Osteoblast (primary cell): ENCODE data around the gene NXPH4. TPM values are rescaled to one million over a fixed set of nuclear protein-coding genes. Genes with fewer than 3 reads are reported as not detected.
A peak's percentile ranks its signal among the peaks of the same experiment; 100 is the strongest.

ENCODE experiments used
- DNase-seq: peaks from one replicate; pipeline ENCODE4 v3.0.0; 2011; ENCODE audit warnings: low spot score, mixed read lengths; ENCODE audit not compliant: insufficient read length; ENCODE audit errors: missing footprints
- H2AFZ ChIP-seq: 2 replicates; pipeline ENCODE4 v1.6.0; 2011; ENCODE audit warnings: mild to moderate bottlenecking, low read length
- H3K27ac ChIP-seq: 2 replicates; pipeline ENCODE4 v1.5.1; 2011; ENCODE audit warnings: mild to moderate bottlenecking, low read depth, low read length, moderate library complexity
- H3K27me3 ChIP-seq: 2 replicates; pipeline ENCODE4 v1.6.0; 2012; ENCODE audit warnings: mild to moderate bottlenecking, control low read depth, inconsistent platforms, low read length, moderate library complexity; ENCODE audit not compliant: insufficient read depth
- H3K36me3 ChIP-seq: 2 replicates; pipeline ENCODE4 v1.5.1; 2011; ENCODE audit warnings: mild to moderate bottlenecking, low read length, control low read depth, moderate library complexity; ENCODE audit not compliant: insufficient read depth
- H3K4me1 ChIP-seq: 2 replicates; pipeline ENCODE4 v1.5.1; 2011; ENCODE audit warnings: mild to moderate bottlenecking, low read length, control low read depth, moderate library complexity; ENCODE audit not compliant: insufficient read depth
- H3K4me2 ChIP-seq: 2 replicates; pipeline ENCODE4 v1.6.0; 2011; ENCODE audit warnings: mild to moderate bottlenecking, low read length; ENCODE audit not compliant: insufficient read depth
- H3K4me3 ChIP-seq: fragments of 200-600 bp; sonication (generic); 3 replicates; pipeline ENCODE4 v1.5.1; 2012; ENCODE audit warnings: mild to moderate bottlenecking, low read length, inconsistent platforms; ENCODE audit not compliant: insufficient read depth
- H3K79me2 ChIP-seq: 2 replicates; pipeline ENCODE4 v1.6.0; 2012; ENCODE audit warnings: mild to moderate bottlenecking, low read length, control low read depth, inconsistent platforms; ENCODE audit not compliant: insufficient read depth
- H3K9me3 ChIP-seq: 2 replicates; pipeline ENCODE4 v1.5.1; 2011; ENCODE audit warnings: low read depth, low read length, control low read depth
- H4K20me1 ChIP-seq: 2 replicates; pipeline ENCODE4 v1.6.0; 2012; ENCODE audit warnings: mild to moderate bottlenecking, low read length, control low read depth; ENCODE audit not compliant: insufficient read depth
- total RNA-seq: library from RNA; depleted of rRNA; stranded (reverse); fragments of >200 nt; gene quantifications from 2 replicates; pipeline ENCODE4 v1.2.3, GENCODE V29; 2012
- TF ChIP-seq, protein P1 (sequence below): IDR thresholded peaks from 2 replicates; pipeline ENCODE4 v1.5.1; 2011; ENCODE audit warnings: mild to moderate bottlenecking, low read depth, low read length, moderate library complexity; ENCODE audit errors: extremely low read depth

Gene NXPH4
- total RNA-seq, 1 donor: 1.1 TPM

DNA sequence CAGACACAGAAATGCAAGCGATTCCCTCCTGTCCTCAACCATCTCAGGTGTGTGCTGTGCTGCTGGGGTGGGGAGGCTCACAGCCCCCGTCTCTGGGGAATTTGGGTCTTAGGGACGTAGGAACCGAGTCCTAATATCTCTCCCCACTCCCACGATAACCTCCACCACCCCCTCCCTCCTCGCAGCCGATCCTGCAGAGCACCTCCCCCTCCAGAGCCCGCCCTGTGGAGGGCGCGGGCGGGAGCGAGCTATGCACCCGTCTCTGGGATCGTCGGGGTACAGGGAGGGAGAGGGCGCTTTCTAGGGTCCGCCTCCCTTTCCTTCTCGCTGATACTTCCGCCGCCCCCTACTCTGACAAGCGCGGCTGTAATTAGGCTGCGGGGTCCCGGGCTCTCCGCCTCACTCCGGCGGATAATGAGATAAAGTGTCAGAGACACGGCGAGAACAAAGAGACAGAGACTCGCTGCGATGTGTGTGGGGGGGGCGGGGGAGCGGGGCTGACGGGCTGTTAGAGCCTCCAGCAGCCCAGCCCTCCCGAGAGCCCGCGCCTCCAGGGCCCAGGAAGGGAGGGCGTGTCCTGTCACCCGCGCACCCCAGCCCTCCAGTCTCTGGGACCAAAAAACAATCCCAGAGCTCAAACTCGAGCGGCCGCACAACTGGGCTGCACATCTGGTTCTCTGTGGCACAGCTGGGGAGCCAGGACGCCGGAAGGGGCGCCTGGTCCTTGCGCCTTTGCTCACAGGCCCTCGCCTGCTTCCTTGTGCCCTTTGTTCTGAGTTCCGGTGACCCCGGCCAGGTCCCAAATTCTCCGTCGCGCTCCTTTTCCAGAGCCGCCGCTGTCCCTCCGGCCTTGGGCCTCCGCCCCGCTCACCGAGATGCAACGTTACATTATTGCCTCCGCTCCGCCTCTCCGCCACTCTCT, 21.6 kb downstream of the NXPH4 start:
- Histone ChIP-seq H2AFZ (no peak overlapping the region), H3K4me2 (peak overlapping the region; percentile 93), H4K20me1 (peaks cover 19% of the 10 kb centered on the region), H3K4me3 (peak overlapping the region; percentile 79), H3K9me3 (no peaks in the 10 kb centered on the region), H3K27me3 (peaks cover 39% of the 10 kb centered on the region), H3K36me3 (peaks cover 17% of the 10 kb centered on the region), H3K4me1 (peaks cover 44% of the 10 kb centered on the region), H3K79me2 (peaks cover 4% of the 10 kb centered on the region), H3K27ac (no peak overlapping the region)
- peak; percentile 85 for DNase-seq
- TF ChIP-seq, protein P1, sequence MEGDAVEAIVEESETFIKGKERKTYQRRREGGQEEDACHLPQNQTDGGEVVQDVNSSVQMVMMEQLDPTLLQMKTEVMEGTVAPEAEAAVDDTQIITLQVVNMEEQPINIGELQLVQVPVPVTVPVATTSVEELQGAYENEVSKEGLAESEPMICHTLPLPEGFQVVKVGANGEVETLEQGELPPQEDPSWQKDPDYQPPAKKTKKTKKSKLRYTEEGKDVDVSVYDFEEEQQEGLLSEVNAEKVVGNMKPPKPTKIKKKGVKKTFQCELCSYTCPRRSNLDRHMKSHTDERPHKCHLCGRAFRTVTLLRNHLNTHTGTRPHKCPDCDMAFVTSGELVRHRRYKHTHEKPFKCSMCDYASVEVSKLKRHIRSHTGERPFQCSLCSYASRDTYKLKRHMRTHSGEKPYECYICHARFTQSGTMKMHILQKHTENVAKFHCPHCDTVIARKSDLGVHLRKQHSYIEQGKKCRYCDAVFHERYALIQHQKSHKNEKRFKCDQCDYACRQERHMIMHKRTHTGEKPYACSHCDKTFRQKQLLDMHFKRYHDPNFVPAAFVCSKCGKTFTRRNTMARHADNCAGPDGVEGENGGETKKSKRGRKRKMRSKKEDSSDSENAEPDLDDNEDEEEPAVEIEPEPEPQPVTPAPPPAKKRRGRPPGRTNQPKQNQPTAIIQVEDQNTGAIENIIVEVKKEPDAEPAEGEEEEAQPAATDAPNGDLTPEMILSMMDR: no peak

DNA sequence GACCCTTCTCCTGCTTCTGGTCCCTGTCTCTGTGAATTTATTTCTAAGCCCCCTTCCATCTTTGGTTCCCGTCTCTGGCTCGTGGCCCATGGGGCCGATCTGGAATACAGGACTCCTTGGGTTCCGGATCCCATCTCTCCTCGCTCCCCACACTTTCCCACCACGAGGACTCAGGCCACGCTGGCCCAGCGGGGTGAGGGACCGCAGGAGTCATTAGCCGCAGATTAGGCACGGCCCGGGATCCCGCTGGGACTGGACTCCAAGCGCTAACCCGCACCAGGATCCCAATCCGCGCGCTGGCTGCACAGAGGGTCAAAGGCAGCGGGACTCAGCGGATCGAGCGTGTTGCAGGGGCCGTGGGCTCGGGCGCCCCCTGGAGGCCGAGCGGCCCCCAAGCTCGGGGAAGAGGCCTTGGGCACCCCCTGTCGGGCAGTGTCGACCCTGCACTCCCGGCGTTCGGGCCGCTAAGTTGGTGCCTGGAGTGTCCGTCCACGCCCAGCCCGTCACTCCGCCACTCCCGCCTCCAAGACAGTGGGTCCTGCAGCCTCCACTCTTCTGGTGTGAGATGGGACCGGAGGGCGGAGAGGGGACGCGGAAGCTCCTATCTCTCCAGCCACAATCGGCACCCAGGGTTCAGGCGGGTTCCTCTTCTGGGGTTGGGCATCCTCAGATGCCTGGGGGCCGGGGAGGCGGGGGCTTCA, 22.4 kb downstream of the NXPH4 start:
- Histone ChIP-seq H3K27ac (peak overlapping the region; percentile 23), H4K20me1 (peaks cover 15% of the 10 kb centered on the region), H2AFZ (peak overlapping the region; percentile 35), H3K9me3 (no peaks in the 10 kb centered on the region), H3K4me1 (peaks cover 41% of the 10 kb centered on the region), H3K4me3 (peak overlapping the region; percentile 79), H3K36me3 (peaks cover 9% of the 10 kb centered on the region), H3K27me3 (peaks cover 40% of the 10 kb centered on the region), H3K4me2 (peak overlapping the region; percentile 93), H3K79me2 (no peaks in the 10 kb centered on the region)
- peak; percentile 99 for DNase-seq
- TF ChIP-seq, protein P1: peak; percentile 100

DNA sequence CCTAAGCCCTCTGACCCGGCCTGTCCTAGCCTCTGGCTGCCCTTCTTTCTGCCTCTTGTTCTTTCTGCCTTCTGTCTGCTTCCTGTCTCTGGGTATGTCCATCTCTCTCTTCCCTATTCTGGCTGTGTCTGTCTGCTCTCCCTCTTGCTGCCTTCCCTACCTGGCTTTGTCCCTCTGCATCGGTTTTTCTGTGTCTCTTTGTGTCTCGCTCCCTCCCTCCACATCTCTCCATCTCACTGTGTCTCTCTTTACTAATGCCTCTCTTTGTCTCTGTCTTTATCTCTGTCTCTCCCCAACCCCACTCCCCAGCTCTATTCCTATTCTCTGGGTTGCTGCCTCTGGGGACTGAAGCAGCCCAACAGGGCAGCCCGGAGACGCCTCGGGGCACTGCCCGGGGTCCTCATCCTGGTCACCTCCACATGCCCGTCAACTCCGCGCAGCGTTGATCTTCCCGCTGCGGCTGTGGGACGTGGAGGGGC, 23.0 kb downstream of the NXPH4 start:
- Histone ChIP-seq H3K79me2 (no peaks in the 10 kb centered on the region), H3K27ac (peak overlapping the region; percentile 23), H3K4me1 (peaks cover 35% of the 10 kb centered on the region), H4K20me1 (peaks cover 14% of the 10 kb centered on the region), H2AFZ (peak overlapping the region; percentile 62), H3K27me3 (peaks cover 40% of the 10 kb centered on the region), H3K4me3 (peak overlapping the region; percentile 79), H3K36me3 (peaks cover 3% of the 10 kb centered on the region), H3K4me2 (peak overlapping the region; percentile 93), H3K9me3 (no peaks in the 10 kb centered on the region)
- no peak for DNase-seq
- TF ChIP-seq, protein P1: no peak
